HG02623 (cell line): Measurements from ENCODE around the gene MARS1.

ENCODE experiments used
- ATAC-seq: cut with Tn5 transposase; IDR thresholded peaks from one replicate; pipeline ENCODE4 v1.9.1; 2021; ENCODE audit warnings: moderate library complexity; ENCODE audit not compliant: unreplicated experiment

MARS1 gene

GRCh38 chr12:57456737-57457490 lies 31.0 kb upstream of the MARS1 start:
- no peak for ATAC-seq

GRCh38 chr12:57458665-57459054 lies 29.2 kb upstream of the MARS1 start:
- no peak for ATAC-seq

- ATAC-seq, result peak; percentile 43
These were observed 28.7 kb upstream of the MARS1 start for GRCh38 chr12:57459055-57459749.

- no peak for ATAC-seq
These were observed 28.0 kb upstream of the MARS1 start, which contains the start of gene GLI1 for GRCh38 chr12:57459750-57460467. Gene GLI1, plus strand, starts transcription at chr12:57459785. Its CDS starts 3,907 bp downstream, at chr12:57463692.

- ATAC-seq, result no peak
These were observed 27.4 kb upstream of the MARS1 start for GRCh38 chr12:57460468-57460784.

- no peak for ATAC-seq
These were observed 27.0 kb upstream of the MARS1 start for GRCh38 chr12:57460841-57461275.

GRCh38 chr12:57461276-57461916 lies 26.5 kb upstream of the MARS1 start:
- no peak for ATAC-seq

- no peak for ATAC-seq
These were observed 26.0 kb upstream of the MARS1 start for GRCh38 chr12:57461917-57462250.

- ATAC-seq, result peak; percentile 82
These were observed 25.5 kb upstream of the MARS1 start for GRCh38 chr12:57462251-57462911.

GRCh38 chr12:57462912-57463253 lies 25.0 kb upstream of the MARS1 start:
- ATAC-seq, result no peak

GRCh38 chr12:57464569-57464968 lies 23.3 kb upstream of the MARS1 start:
- ATAC-seq, result no peak

- no peak for ATAC-seq
These were observed 22.7 kb upstream of the MARS1 start for GRCh38 chr12:57465030-57465746.

GRCh38 chr12:57465747-57466505 lies 21.9 kb upstream of the MARS1 start:
- no peak for ATAC-seq

GRCh38 chr12:57467212-57467874 lies 20.5 kb upstream of the MARS1 start:
- no peak for ATAC-seq

- ATAC-seq, result no peak
These were observed 20.0 kb upstream of the MARS1 start for GRCh38 chr12:57467915-57468314.

GRCh38 chr12:57469296-57470164 lies 18.3 kb upstream of the MARS1 start:
- no peak for ATAC-seq

GRCh38 chr12:57470286-57470969 lies 17.4 kb upstream of the MARS1 start:
- no peak for ATAC-seq
